Measurements from ENCODE around the gene SLC37A1. TPM values are rescaled to one million over a fixed set of nuclear protein-coding genes. Genes with fewer than 3 reads are reported as not detected.

Gene SLC37A1
- total and polyA plus RNA-seq, 8 donors: 4.7 to 14.3 (median 7.9) TPM

DNA sequence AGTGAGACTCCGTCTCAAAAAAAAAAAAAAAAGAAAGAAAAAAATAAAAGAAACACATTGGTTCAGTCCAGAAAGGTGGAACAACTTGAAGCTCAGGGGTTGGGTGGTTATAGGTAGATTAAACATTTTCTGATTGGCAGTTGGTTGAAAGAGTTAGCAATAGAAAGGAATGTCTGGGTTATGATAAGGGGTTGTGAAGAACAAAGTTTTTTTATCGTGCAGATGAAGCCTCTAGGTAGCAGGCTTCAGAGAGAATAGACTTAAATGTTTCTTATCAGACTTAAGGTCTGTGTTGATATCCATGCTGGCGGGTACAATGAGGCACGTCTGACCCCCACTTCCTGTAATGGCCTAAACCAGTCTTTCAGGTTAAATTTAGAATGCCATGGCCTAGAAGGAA, 94.8 kb downstream of the SLC37A1 start:
- Histone ChIP-seq H3K27me3 (no peaks in the 10 kb centered on the region), H3K9me3 (no peaks in the 10 kb centered on the region), H3K27ac (no peak overlapping the region), H3K4me1 (no peaks in the 10 kb centered on the region), H3K36me3 (no peaks in the 10 kb centered on the region), H3K4me3 (no peak overlapping the region)
- intact Hi-C loops (cut with DNase I): no loop called here
- TF ChIP-seq, protein P1, sequence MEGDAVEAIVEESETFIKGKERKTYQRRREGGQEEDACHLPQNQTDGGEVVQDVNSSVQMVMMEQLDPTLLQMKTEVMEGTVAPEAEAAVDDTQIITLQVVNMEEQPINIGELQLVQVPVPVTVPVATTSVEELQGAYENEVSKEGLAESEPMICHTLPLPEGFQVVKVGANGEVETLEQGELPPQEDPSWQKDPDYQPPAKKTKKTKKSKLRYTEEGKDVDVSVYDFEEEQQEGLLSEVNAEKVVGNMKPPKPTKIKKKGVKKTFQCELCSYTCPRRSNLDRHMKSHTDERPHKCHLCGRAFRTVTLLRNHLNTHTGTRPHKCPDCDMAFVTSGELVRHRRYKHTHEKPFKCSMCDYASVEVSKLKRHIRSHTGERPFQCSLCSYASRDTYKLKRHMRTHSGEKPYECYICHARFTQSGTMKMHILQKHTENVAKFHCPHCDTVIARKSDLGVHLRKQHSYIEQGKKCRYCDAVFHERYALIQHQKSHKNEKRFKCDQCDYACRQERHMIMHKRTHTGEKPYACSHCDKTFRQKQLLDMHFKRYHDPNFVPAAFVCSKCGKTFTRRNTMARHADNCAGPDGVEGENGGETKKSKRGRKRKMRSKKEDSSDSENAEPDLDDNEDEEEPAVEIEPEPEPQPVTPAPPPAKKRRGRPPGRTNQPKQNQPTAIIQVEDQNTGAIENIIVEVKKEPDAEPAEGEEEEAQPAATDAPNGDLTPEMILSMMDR (IDR thresholded peaks at IDR 0.05): no peak
- DNase-seq (no peak), ATAC-seq (no peak), FAIRE-seq (no peak)
- 54 to 56% methylated on average over 4 of the region's 4 CpGs for WGBS, 2 donors

DNA sequence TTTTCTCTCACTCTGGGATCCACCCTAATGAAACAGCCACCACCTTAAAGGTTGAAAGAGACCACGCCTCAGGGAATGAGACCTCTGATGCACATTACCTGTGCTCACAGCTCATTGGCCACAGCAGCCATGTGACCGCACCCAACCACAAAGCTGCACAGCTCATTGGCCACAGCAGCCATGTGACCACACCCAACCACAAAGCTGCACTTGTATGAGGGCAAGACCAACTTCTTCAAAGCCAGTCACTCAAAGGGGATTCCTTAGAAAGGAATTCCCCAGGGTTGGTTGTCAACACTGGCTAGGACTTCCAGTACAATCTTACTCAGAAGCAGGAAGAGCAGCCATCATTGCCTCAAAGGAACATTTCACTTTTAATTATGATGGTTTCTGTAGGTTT, 96.2 kb downstream of the SLC37A1 start:
- intact Hi-C loops (cut with DNase I): no loop called here
- no peak overlapping the region for H3K27ac ChIP-seq

DNA sequence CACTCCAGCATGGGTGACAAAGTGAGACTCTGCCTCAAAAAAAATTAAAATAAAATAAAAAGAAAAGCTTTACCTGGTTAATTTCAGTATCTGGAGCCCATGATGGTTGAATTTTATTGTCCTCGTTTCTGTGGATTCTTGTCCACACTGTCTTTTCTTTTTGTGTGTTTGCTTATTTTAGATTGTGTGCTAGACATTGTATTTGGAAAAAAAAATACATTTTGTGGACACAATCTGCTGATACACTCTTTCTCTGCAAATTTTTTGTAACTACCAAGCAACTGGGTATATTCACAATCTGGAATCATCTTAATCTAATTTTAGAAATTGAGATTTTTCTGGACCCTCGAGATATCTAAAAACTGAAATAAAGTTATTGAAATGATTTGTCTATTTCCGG, 98.2 kb downstream of the SLC37A1 start:
- H3K9me3 ChIP-seq: no peaks in the 10 kb centered on the region
- 74 to 77% methylated on average over 3 of the region's 3 CpGs for WGBS, 2 donors
- H3K4me3 ChIP-seq: no peak overlapping the region
- no peak overlapping the region for H3K27ac ChIP-seq
- intact Hi-C loops (cut with DNase I): no loop called here
- FAIRE-seq (no peak), ATAC-seq (no peak), DNase-seq (no peak)
- H3K4me1 ChIP-seq: no peaks in the 10 kb centered on the region
- no peaks in the 10 kb centered on the region for H3K36me3 ChIP-seq
- peaks cover 0 to under 1% (median 0%) of the 10 kb centered on the region in 4 donors for H3K27me3 ChIP-seq
- TF ChIP-seq, protein P1 (IDR thresholded peaks at IDR 0.05): no peak

More for the DNA sequence above, 96.2 kb downstream of the SLC37A1 start:
- FAIRE-seq (no peak), ATAC-seq (peak in 1 of 4 donors; percentile 35), DNase-seq (no peak)
- H3K4me3 ChIP-seq: no peak overlapping the region
- no peaks in the 10 kb centered on the region for H3K9me3 ChIP-seq
- no peaks in the 10 kb centered on the region for H3K4me1 ChIP-seq
- TF ChIP-seq, protein P1 (IDR thresholded peaks at IDR 0.05): no peak
- no peaks in the 10 kb centered on the region for H3K36me3 ChIP-seq
- no peaks in the 10 kb centered on the region for H3K27me3 ChIP-seq
- WGBS, 2 donors: 92 to 98% methylated on average over 2 of the region's 2 CpGs

DNA sequence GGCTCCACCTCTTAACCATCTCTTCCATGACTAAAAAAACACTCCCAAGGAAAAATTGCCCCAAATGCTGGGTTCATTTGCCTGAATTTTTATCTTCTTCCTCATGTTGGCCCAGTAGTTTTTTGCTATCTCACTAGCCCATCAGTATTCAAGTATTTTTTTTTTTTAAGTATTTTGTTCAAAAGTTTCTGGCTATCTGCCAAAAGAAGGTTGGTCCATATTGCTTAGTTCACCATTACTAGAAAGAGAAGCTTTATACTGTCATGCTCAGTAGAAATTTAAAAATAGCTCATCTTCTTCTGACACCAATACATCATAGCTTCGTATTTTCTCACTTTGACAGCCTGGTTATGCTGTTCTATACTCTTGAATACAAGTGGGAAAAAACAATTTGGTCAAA, 98.7 kb downstream of the SLC37A1 start:
- Histone ChIP-seq H3K27ac (no peak overlapping the region), H3K4me1 (no peaks in the 10 kb centered on the region), H3K36me3 (no peaks in the 10 kb centered on the region), H3K4me3 (no peak overlapping the region), H3K9me3 (no peaks in the 10 kb centered on the region), H3K27me3 (peaks cover 0 to 6% (median 0%) of the 10 kb centered on the region in 4 donors)
- FAIRE-seq (no peak), ATAC-seq (no peak), DNase-seq (no peak)
- TF ChIP-seq, protein P1 (IDR thresholded peaks at IDR 0.05): no peak
- WGBS, 2 donors: 81 to 96% methylated on average over 1 of the region's 1 CpG
- intact Hi-C loops (cut with DNase I): no loop called here

DNA sequence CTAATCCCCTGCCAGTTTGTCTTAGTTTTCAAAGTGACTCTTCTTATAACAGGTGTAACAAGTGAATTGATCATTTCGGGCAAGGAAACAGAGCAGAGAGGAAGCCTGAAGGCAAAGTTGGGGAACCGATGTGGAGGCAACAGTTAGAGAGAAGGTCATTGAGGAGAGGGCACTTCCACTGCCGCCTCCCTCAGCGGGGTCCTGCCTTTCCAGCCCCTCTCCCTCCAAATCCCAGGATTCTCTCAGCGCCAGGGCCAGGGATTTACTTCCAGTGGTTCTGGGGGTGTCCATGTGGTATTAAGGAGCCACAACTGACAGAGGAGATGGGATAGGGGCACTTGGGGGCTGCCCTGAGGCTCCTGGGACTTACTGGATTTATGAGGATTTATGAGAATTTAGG, 100.1 kb downstream of the SLC37A1 start:
- TF ChIP-seq, protein P1 (IDR thresholded peaks at IDR 0.05): no peak
- H3K36me3 ChIP-seq: no peaks in the 10 kb centered on the region
- WGBS, 2 donors: 88 to 96% methylated on average over 5 of the region's 5 CpGs
- no peak for DNase-seq
- H3K27ac ChIP-seq: no peak overlapping the region
- no peaks in the 10 kb centered on the region for H3K4me1 ChIP-seq
- H3K4me3 ChIP-seq: no peak overlapping the region
- no peak for ATAC-seq
- FAIRE-seq: no peak
- H3K9me3 ChIP-seq: no peaks in the 10 kb centered on the region
- intact Hi-C loops (cut with DNase I): no loop called here
- H3K27me3 ChIP-seq: peaks cover 0 to 8% (median 0%) of the 10 kb centered on the region in 4 donors
